A549 (cell line): ENCODE measurements around the gene STX18. TPM values are rescaled to one million over a fixed set of nuclear protein-coding genes. Genes with fewer than 3 reads are reported as not detected.

Source experiments
- ATAC-seq, 2 experiments: fragments of 200-7000 bp in 1 of 2; fragments of >200 bp in 1 of 2; cut with Nextera tagmentation in 1 of 2; cut with Tn5 transposase in 1 of 2; 3 replicates each; pipeline versions ENCODE4 v1.8.0 to v1.9.1; 2018 to 2020; ENCODE audit warnings: mild to moderate bottlenecking in 1 of 2, moderate library complexity in 1 of 2
- CTCF ChIA-PET: fragments of 300-600 bp; sonication (Branson Sonifier 250); formaldehyde crosslinking; extraction: SDS; loops from one replicate; lab custom pipeline; 2021; ENCODE audit warnings: antibody characterized with exemption, inconsistent platforms; lab: Yijun Ruan, JAX
- POLR2A ChIA-PET: fragments of 350-600 bp; formaldehyde crosslinking; extraction: SDS; loops from one replicate; lab custom pipeline; 2021; ENCODE audit warnings: antibody characterized with exemption, inconsistent platforms; lab: Yijun Ruan, JAX
- DNase-seq, 2 experiments: peaks; one replicate each; pipeline versions ENCODE4 v3.0.0 to v3.0.0-alpha.2; 2011 to 2016; ENCODE audit warnings: low read depth in 1 of 2, low spot score in 1 of 2
- FAIRE-seq: peaks from 2 replicates; lab custom pipeline; 2011; peaks lifted over from hg19 to GRCh38; lab: Jason Lieb, UNC
- H3K27ac ChIP-seq, 2 experiments: fragments of >200 bp; sonication (Bioruptor Twin); formaldehyde crosslinking; 3 replicates each; pipeline ENCODE4 v1.5.1; 2016 to 2017
- H3K4me1 ChIP-seq: fragments of >200 bp; sonication (Bioruptor Twin); formaldehyde crosslinking; 3 replicates; pipeline ENCODE4 v1.6.1; 2016
- H3K4me2 ChIP-seq: fragments of >200 bp; sonication (Bioruptor Twin); formaldehyde crosslinking; 3 replicates; pipeline ENCODE4 v1.6.1; 2016
- H3K4me3 ChIP-seq: fragments of >200 bp; sonication (Bioruptor Twin); formaldehyde crosslinking; 3 replicates; pipeline ENCODE4 v1.5.1; 2016
- H3K9me3 ChIP-seq: fragments of >200 bp; sonication (Bioruptor Twin); formaldehyde crosslinking; 3 replicates; pipeline ENCODE4 v1.6.1; 2016
- CBX2 ChIP-seq: fragments of 200-600 bp; sonication (generic); IDR thresholded peaks from 2 replicates; pipeline ENCODE4 v1.6.1; 2016; ENCODE audit warnings: low read depth, mild to moderate bottlenecking, borderline replicate concordance
- EHMT2 ChIP-seq: fragments of 200-600 bp; sonication (generic); IDR thresholded peaks from 2 replicates; pipeline ENCODE4 v1.6.1; 2016; ENCODE audit warnings: antibody characterized with exemption, low read depth, mild to moderate bottlenecking, moderate library complexity
- ESRRA ChIP-seq: fragments of 150-350 bp; IDR thresholded peaks from 2 replicates; pipeline ENCODE4 v1.6.1; 2014; ENCODE audit warnings: mild to moderate bottlenecking, low read length, borderline replicate concordance
- FOSL2 ChIP-seq, 2 experiments: fragments of 450-650 bp in 1 of 2; fragments of >200 bp in 1 of 2; sonication (Bioruptor Twin) in 1 of 2; formaldehyde crosslinking; IDR thresholded peaks; 2 replicates each; pipeline versions ENCODE4 v1.5.0 to v1.6.1; 2016 to 2020; ENCODE audit warnings: mild to moderate bottlenecking in 1 of 2, moderate library complexity in 1 of 2
- FOXS1 ChIP-seq: fragments of 250-450 bp; sonication (Bioruptor Pico); IDR thresholded peaks from 2 replicates; pipeline ENCODE4 v1.5.0; 2020; ENCODE audit warnings: mild to moderate bottlenecking, moderate library complexity
- GATA3 ChIP-seq: IDR thresholded peaks from 2 replicates; pipeline ENCODE4 v1.6.1; 2012; ENCODE audit warnings: borderline replicate concordance
- HEYL ChIP-seq: fragments of 250-450 bp; sonication (Bioruptor Pico); IDR thresholded peaks from 2 replicates; pipeline ENCODE4 v1.8.0; 2021; ENCODE audit warnings: mild to moderate bottlenecking, moderate library complexity
- HMGXB4 ChIP-seq: fragments of 250-450 bp; sonication (Bioruptor Pico); IDR thresholded peaks from 2 replicates; pipeline ENCODE4 v1.5.0; 2021; ENCODE audit warnings: mild to moderate bottlenecking, moderate library complexity, borderline replicate concordance
- JUNB ChIP-seq: fragments of >200 bp; sonication (Bioruptor Twin); formaldehyde crosslinking; IDR thresholded peaks from 2 replicates; pipeline ENCODE4 v1.6.1; 2016
- KDM5A ChIP-seq: fragments of 200-600 bp; sonication (generic); IDR thresholded peaks from 2 replicates; pipeline ENCODE4 v1.6.1; 2016; ENCODE audit warnings: antibody characterized with exemption, mild to moderate bottlenecking
- MAFK ChIP-seq: fragments of 450-650 bp; IDR thresholded peaks from 2 replicates; pipeline ENCODE4 v1.6.1; 2014; ENCODE audit not compliant: partially characterized antibody
- MAX ChIP-seq: IDR thresholded peaks from 2 replicates; pipeline ENCODE4 v1.6.1; 2012
- POLR2A ChIP-seq: IDR thresholded peaks from 2 replicates; pipeline ENCODE4 v1.6.1; 2012; ENCODE audit warnings: mild to moderate bottlenecking, low read length
- RARB ChIP-seq: fragments of 250-450 bp; sonication (Bioruptor Pico); IDR thresholded peaks from 2 replicates; pipeline ENCODE4 v1.8.0; 2021; ENCODE audit warnings: mild to moderate bottlenecking, moderate library complexity
- RCOR1 ChIP-seq: fragments of 150-350 bp; IDR thresholded peaks from 2 replicates; pipeline ENCODE4 v1.6.1; 2014; ENCODE audit warnings: antibody characterized with exemption, low read length, low read depth
- RNF2 ChIP-seq: fragments of 200-600 bp; sonication (generic); IDR thresholded peaks from 2 replicates; pipeline ENCODE4 v1.6.1; 2016; ENCODE audit warnings: low read depth, mild to moderate bottlenecking, antibody characterized with exemption, moderate library complexity, borderline replicate concordance
- TFCP2L1 ChIP-seq: fragments of 250-450 bp; sonication (Bioruptor Pico); IDR thresholded peaks from 2 replicates; pipeline ENCODE4 v1.5.0; 2021; ENCODE audit warnings: mild to moderate bottlenecking
- ZFP36 ChIP-seq: fragments of 450-650 bp; IDR thresholded peaks from 2 replicates; pipeline ENCODE4 v1.6.1; 2014; ENCODE audit warnings: borderline replicate concordance; ENCODE audit not compliant: partially characterized antibody
- ZNF302 ChIP-seq: fragments of 250-450 bp; sonication (Bioruptor Pico); IDR thresholded peaks from 2 replicates; pipeline ENCODE4 v1.9.0; 2021; ENCODE audit warnings: inconsistent platforms, mild to moderate bottlenecking, moderate library complexity
- whole genome bisulfite sequencing: methylation state at CpG from one replicate; pipeline ENCODE4 v1.1.6; 2017; ENCODE audit errors: missing lambda C conversion rate; 5-methylcytosine and 5-hydroxymethylcytosine counted together
- polyA plus RNA-seq, 4 experiments: library from polyadenylated mRNA; depleted of rRNA in 3 of 4; stranded (reverse); fragments of >200 nt; fragmentation: RNase III in 1 of 4; extraction: RNeasy Plus Mini Kit Qiagen cat#74134 plus additional on column Dnase treatment in 1 of 4; gene quantifications; 2 replicates in 3 of 4; 3 replicates in 1 of 4; pipeline ENCODE4 v1.2.3, GENCODE V29; 2011 to 2017

The STX18 gene
- polyA plus RNA-seq, 2 of the 4 experiments (the other 2 are of a cell fraction) = 13.4 to 19.6 TPM

GRCh38 chr4:4411906-4412305, 129.9 kb downstream of the STX18 start:
- Histone ChIP-seq H3K4me2 (no peak overlapping the region), H3K4me3 (no peak overlapping the region), H3K27ac (no peak overlapping the region), H3K9me3 (no peaks in the 10 kb centered on the region), H3K4me1 (no peaks in the 10 kb centered on the region)
- WGBS = 81% methylated on average over 14 of the region's 15 CpGs
- no peak for FAIRE-seq
- ChIA-PET POLR2A (no interaction called here), CTCF (no interaction called here)
- TF ChIP-seq RARB (CRISPR knock-in tag) (no peak), ESRRA (no peak)
- ATAC-seq = no peak
- DNase-seq = no peak

GRCh38 chr4:4410271-4410670, 131.6 kb downstream of the STX18 start:
- ChIA-PET CTCF (no interaction called here), POLR2A (no interaction called here)
- no peak for ATAC-seq
- H3K4me1 ChIP-seq = no peaks in the 10 kb centered on the region
- whole genome bisulfite sequencing = 83% methylated on average over 15 of the region's 15 CpGs
- H3K27ac ChIP-seq = no peak overlapping the region
- no peak for TF ChIP-seq TFCP2L1
- TF ChIP-seq KDM5A = no peak
- no peak for TF ChIP-seq HMGXB4 (CRISPR knock-in tag)
- TF ChIP-seq JUNB = no peak
- TF ChIP-seq ZFP36 = no peak
- no peak for TF ChIP-seq RCOR1
- H3K9me3 ChIP-seq = no peaks in the 10 kb centered on the region
- H3K4me2 ChIP-seq = no peak overlapping the region
- FAIRE-seq = no peak
- H3K4me3 ChIP-seq = no peak overlapping the region
- no peak for DNase-seq

GRCh38 chr4:4409416-4410115, 132.3 kb downstream of the STX18 start:
- ATAC-seq (no peak), FAIRE-seq (no peak), DNase-seq (no peak)
- no peak overlapping the region for H3K27ac ChIP-seq
- CTCF ChIA-PET = no interaction called here
- H3K9me3 ChIP-seq = no peaks in the 10 kb centered on the region
- no peak overlapping the region for H3K4me2 ChIP-seq
- POLR2A ChIA-PET = no interaction called here
- no peak overlapping the region for H3K4me3 ChIP-seq
- 84% methylated on average over 19 of the region's 23 CpGs for WGBS
- H3K4me1 ChIP-seq = no peaks in the 10 kb centered on the region
- TF ChIP-seq FOSL2 (IDR thresholded peaks at IDR 0.05) (no peak), FOSL2 (CRISPR knock-in tag; IDR thresholded peaks at IDR 0.05) (no peak), ESRRA (no peak), RNF2 (no peak), MAX (no peak), ZNF302 (no peak), GATA3 (no peak)

GRCh38 chr4:4408576-4409335, 133.1 kb downstream of the STX18 start:
- TF ChIP-seq POLR2A (no peak), MAFK (no peak), CBX2 (no peak), GATA3 (no peak), JUNB (no peak), HEYL (CRISPR knock-in tag) (no peak), FOXS1 (no peak), EHMT2 (no peak), ESRRA (no peak)
- WGBS = 61% methylated on average over 13 of the region's 23 CpGs
- no peak overlapping the region for H3K27ac ChIP-seq
- CTCF ChIA-PET = no interaction called here
- DNase-seq (no peak), FAIRE-seq (no peak), ATAC-seq (no peak)
- H3K4me3 ChIP-seq = no peak overlapping the region
- no peaks in the 10 kb centered on the region for H3K9me3 ChIP-seq
- no peak overlapping the region for H3K4me2 ChIP-seq
- POLR2A ChIA-PET = no interaction called here
- no peaks in the 10 kb centered on the region for H3K4me1 ChIP-seq
